Adrenal gland (tissue), 12 donors: ENCODE measurements around the gene PHC2. TPM values are rescaled to one million over a fixed set of nuclear protein-coding genes. Genes with fewer than 3 reads are reported as not detected.

Experiments used
- DNase-seq, 7 donors: peaks; one replicate each; pipeline ENCODE4 v3.0.0-alpha.2; 2019 to 2020
- H3K27ac ChIP-seq, 5 donors: fragments of 200-600 bp; sonication (generic) in 4 of 5; 1 replicate in 3 of 5; 2 replicates in 2 of 5; pipeline versions ENCODE4 v1.5.1 to v1.8.0; 2016 to 2020; ENCODE audit warnings: mild to moderate bottlenecking in 1 of 5
- H3K27me3 ChIP-seq: fragments of 200-600 bp; 2 replicates; pipeline ENCODE4 v1.8.0; 2021
- H3K36me3 ChIP-seq, 2 donors: fragments of 200-600 bp; replicated peaks in 1 of 2; 1 replicate in 1 of 2; 2 replicates in 1 of 2; pipeline versions ENCODE4 v1.5.1 to v1.8.0; 2018 to 2022
- H3K4me1 ChIP-seq, 2 donors: fragments of 200-600 bp; replicated peaks in 1 of 2; 1 replicate in 1 of 2; 2 replicates in 1 of 2; pipeline versions ENCODE4 v1.5.1 to v1.8.0; 2018 to 2021
- H3K4me3 ChIP-seq, 4 donors: fragments of 200-600 bp; sonication (generic) in 3 of 4; one replicate each; pipeline ENCODE4 v1.5.1; 2016 to 2018
- H3K9me3 ChIP-seq, 3 donors: fragments of 200-600 bp; sonication (generic) in 1 of 3; replicated peaks in 1 of 3; 1 replicate in 2 of 3; 2 replicates in 1 of 3; pipeline versions ENCODE4 v1.5.1 to v1.8.0; 2016 to 2021
- CTCF ChIP-seq, 6 experiments: fragments of 450-650 bp in 4 of 6; fragments of 200-600 bp in 2 of 6; sonication (generic) in 1 of 6; IDR thresholded peaks; 1 replicate in 5 of 6; 2 replicates in 1 of 6; pipeline versions ENCODE4 v1.5.1 to v1.8.0; 2016 to 2021; ENCODE audit warnings: antibody characterized with exemption in 6 of 6, mild to moderate bottlenecking in 2 of 6, moderate library complexity in 1 of 6
- POLR2A ChIP-seq, 2 donors: fragments of 450-650 bp; IDR thresholded peaks; one replicate each; pipeline ENCODE4 v1.6.1; 2017; ENCODE audit warnings: antibody characterized with exemption in 2 of 2, mild to moderate bottlenecking in 2 of 2, moderate library complexity in 1 of 2
- WGBS, 4 donors: extraction: QIAGEN DNeasy Blood & Tissue Kit in 2 of 4; methylation state at CpG; one replicate each; pipeline versions ENCODE4 v1.1.5 to v1.1.7; 2013 to 2017; 5-methylcytosine and 5-hydroxymethylcytosine counted together
- intact Hi-C, 2 donors: fragments of 100-400 bp; cut with DNase I; formaldehyde crosslinking; loops; one replicate each; pipeline versions ENCODE4 v1.14.1 to v1.15.0; 2022 to 2023
- polyA plus RNA-seq, 3 donors: library from polyadenylated mRNA; stranded (reverse); fragments of 200-250 nt in 2 of 3; fragments of 350-450 nt in 1 of 3; fragmentation: Illumina TruSeq in 1 of 3; extraction: RNeasy Lipid Tissue Mini Kit (QIAGEN cat#74804) in 1 of 3; gene quantifications; one replicate each; pipeline ENCODE4 v1.2.3, GENCODE V29; 2013 to 2014
- total RNA-seq, 9 donors: library from RNA; depleted of rRNA in 4 of 9; stranded (reverse); fragments of >200 nt in 4 of 9; fragments of 120-200 nt in 1 of 9; fragmentation: NEBNext Ultra II Directional in 1 of 9; extraction: Animal tissue kit (Norgen Biotek cat#: 25700) in 1 of 9; gene quantifications; one replicate each; pipeline versions ENCODE4 v1.1.0 to v1.2.4, GENCODE V29; 2013 to 2023
- donor health status: healthy with polysubstance abuse.
- donor health status: Bipolar disorder and iron deficiency.
- donor health status: DM: yes; HTN: yes; CAD: no.
- donor health status: DM: no; HTN: no; CAD: no.
- donor health status: DM: no; HTN: no; CAD: no.
- donor health status: DM: yes; HTN: yes; CAD: no.

The PHC2 gene
- total and polyA plus RNA-seq, 12 donors, result 24.9 to 164 (median 112) TPM

GRCh38 chr1:33337441-33337840, 93.5 kb downstream of the PHC2 start:
- Histone ChIP-seq H3K4me3 (peak overlapping the region in 1 of 4 donors; percentile 5), H3K9me3 (no peaks in the 10 kb centered on the region), H3K27me3 (no peaks in the 10 kb centered on the region), H3K4me1 (peaks cover 80 to 100% of the 10 kb centered on the region in 2 donors), H3K36me3 (peaks cover 0 to 16% of the 10 kb centered on the region in 2 donors), H3K27ac (peak overlapping the region in 4 of 5 donors; percentile 62 to 97 (median 80))
- peak in 2 of 7 donors; percentile 7 to 43 for DNase-seq
- intact Hi-C loops, result no loop called here
- TF ChIP-seq POLR2A (IDR thresholded peaks at IDR 0.05) (no peak), CTCF (IDR thresholded peaks at IDR 0.05) (no peak)
- 77 to 97% (median 90%) methylated on average over 6 of the region's 6 CpGs for WGBS, 4 donors

DNA sequence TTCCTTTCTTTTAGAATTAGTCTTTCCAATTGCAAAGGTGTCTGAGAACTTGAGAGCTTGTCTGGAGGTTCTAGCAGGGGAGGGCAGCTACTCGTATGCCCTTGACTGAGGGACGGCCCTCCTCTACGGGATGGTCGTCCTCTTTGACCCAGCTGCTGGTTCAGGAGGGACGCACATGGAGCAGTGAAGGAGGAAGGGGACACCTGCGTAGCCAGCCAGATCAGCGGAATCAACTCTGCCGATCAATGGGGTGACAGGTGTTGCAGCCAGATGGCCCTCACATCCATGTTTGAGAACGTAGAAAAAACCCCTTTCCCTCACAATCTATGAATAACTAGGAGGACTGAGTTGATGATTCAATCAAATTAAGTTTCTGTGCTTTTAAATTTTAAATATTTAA, 94.3 kb downstream of the PHC2 start:
- no peak for TF ChIP-seq CTCF (IDR thresholded peaks at IDR 0.05)
- Histone ChIP-seq H3K36me3 (peaks cover 0 to 24% of the 10 kb centered on the region in 2 donors), H3K9me3 (no peaks in the 10 kb centered on the region), H3K4me3 (no peak overlapping the region), H3K27me3 (no peaks in the 10 kb centered on the region), H3K27ac (peak overlapping the region in 3 of 5 donors; percentile 26 to 97 (median 93)), H3K4me1 (peaks cover 72 to 100% of the 10 kb centered on the region in 2 donors)
- intact Hi-C loops, result no loop called here
- 60 to 70% (median 65%) methylated on average over 9 of the region's 9 CpGs for whole genome bisulfite sequencing, 4 donors
- DNase-seq, result peak in 2 of 7 donors; percentile 11 to 49

- H3K27ac ChIP-seq, result peak overlapping the region; percentile 67 to 97 (median 71)
- TF ChIP-seq POLR2A (IDR thresholded peaks at IDR 0.05) (no peak), CTCF (IDR thresholded peaks at IDR 0.05) (no peak)
- intact Hi-C loops, result no loop called here
- peaks cover 0 to 40% of the 10 kb centered on the region in 2 donors for H3K36me3 ChIP-seq
- DNase-seq, result peak in 3 of 7 donors; percentile 33 to 57 (median 45)
- WGBS, 4 donors, result 37 to 43% (median 42%) methylated on average over 4 of the region's 4 CpGs
- H3K27me3 ChIP-seq, result no peaks in the 10 kb centered on the region
- H3K4me1 ChIP-seq, result peaks cover 57 to 87% of the 10 kb centered on the region in 2 donors
- no peaks in the 10 kb centered on the region for H3K9me3 ChIP-seq
- H3K4me3 ChIP-seq, result no peak overlapping the region
Measured at GRCh38 chr1:33335020-33335419, 95.9 kb downstream of the PHC2 start.

DNA sequence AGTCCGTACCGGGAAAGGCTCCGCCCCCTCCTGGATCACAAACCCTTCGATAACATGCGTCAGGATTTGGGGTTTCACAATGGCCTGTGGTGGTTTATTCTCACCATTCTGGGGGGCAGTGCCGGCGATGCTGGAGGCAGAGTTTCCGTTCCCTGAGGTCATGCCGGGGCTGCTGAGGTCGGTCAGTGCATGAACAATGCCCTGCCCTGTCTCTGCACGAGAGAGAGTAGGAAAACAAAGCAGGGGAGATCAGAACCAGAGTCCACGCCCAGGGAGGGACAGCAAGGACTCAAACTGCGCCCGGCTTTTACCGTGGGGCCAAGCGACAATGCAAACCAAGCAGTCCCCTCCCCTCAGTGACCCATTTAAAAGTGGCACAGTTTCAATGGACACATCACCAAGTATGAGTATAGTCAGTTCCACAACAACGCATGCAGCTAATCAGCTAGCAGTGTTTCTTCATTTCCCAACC, 96.8 kb downstream of the PHC2 start:
- WGBS, 4 donors, result 13 to 34% (median 16%) methylated on average over 16 to 17 of the region's 17 CpGs
- intact Hi-C loops, result no loop called here
- Histone ChIP-seq H3K4me3 (no peak overlapping the region), H3K27me3 (no peaks in the 10 kb centered on the region), H3K4me1 (peaks cover 50 to 78% of the 10 kb centered on the region in 2 donors), H3K27ac (peak overlapping the region; percentile 68 to 97 (median 71)), H3K9me3 (no peaks in the 10 kb centered on the region), H3K36me3 (peaks cover 0 to 49% of the 10 kb centered on the region in 2 donors)
- DNase-seq, result peak in 6 of 7 donors; percentile 81 to 94 (median 85)
- TF ChIP-seq CTCF (IDR thresholded peaks at IDR 0.05) (no peak), POLR2A (IDR thresholded peaks at IDR 0.05) (peak; percentile 15 to 55)
